GM12874 (cell line): ENCODE measurements around the gene SRP14.

Experiments used
- TF ChIP-seq, protein P1 (sequence below): IDR thresholded peaks from 2 replicates; pipeline ENCODE4 v1.5.1; 2011; ENCODE audit warnings: low read depth, mild to moderate bottlenecking, control low read depth, low read length, moderate library complexity; ENCODE audit not compliant: insufficient read depth

The SRP14 gene

DNA sequence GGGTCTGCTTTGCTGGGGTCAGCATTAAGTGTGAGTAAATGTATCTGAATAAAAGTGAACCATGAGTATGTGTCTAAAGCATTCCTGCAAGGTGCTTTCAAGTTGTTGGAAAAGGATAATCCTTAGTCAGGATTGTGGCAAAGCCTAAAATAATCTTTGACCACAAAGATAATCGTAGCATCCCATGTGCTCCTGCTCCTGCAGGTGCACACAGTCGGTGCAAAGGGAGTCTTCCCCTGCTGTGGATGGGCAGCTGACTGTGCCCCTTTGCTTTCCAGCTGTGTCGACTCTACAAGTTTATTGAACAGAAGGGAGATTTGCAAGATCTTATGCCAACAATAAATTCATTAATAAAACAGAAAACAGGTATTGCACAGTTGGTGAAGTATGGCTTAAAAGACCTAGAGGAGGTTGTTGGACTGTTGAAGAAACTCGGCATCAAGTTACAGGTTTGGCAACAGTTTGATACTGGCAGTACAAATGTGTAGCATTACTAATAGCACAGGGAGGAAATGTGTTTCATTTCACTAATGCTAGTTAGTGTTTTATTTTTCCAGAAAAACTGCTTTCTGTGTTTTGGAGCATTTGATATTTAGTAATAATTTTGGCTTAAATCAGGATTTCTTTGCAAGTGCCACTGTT is 22.6 kb downstream of the SRP14 start:
- TF ChIP-seq, protein P1, sequence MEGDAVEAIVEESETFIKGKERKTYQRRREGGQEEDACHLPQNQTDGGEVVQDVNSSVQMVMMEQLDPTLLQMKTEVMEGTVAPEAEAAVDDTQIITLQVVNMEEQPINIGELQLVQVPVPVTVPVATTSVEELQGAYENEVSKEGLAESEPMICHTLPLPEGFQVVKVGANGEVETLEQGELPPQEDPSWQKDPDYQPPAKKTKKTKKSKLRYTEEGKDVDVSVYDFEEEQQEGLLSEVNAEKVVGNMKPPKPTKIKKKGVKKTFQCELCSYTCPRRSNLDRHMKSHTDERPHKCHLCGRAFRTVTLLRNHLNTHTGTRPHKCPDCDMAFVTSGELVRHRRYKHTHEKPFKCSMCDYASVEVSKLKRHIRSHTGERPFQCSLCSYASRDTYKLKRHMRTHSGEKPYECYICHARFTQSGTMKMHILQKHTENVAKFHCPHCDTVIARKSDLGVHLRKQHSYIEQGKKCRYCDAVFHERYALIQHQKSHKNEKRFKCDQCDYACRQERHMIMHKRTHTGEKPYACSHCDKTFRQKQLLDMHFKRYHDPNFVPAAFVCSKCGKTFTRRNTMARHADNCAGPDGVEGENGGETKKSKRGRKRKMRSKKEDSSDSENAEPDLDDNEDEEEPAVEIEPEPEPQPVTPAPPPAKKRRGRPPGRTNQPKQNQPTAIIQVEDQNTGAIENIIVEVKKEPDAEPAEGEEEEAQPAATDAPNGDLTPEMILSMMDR, result no peak

DNA sequence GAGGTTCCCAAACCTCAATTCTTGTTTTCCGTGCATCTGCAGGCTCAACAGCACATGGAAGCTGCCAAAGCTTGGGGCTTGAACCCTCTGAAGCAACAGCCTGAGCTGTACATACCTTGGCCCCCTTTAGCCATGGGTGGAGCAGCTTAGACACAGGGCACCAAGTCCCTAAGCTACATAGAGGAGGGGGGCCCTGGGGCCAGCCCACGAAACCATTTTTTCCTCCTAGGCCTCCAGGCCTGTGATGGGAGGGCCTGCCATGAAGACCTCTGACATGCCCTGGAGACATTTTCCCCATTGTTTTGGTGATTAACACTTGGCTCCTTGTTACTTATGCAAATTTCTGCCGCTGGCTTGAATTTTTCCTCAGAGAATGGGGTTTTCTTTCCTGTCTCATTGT is 24.6 kb downstream of the SRP14 start:
- TF ChIP-seq, protein P1, result no peak

DNA sequence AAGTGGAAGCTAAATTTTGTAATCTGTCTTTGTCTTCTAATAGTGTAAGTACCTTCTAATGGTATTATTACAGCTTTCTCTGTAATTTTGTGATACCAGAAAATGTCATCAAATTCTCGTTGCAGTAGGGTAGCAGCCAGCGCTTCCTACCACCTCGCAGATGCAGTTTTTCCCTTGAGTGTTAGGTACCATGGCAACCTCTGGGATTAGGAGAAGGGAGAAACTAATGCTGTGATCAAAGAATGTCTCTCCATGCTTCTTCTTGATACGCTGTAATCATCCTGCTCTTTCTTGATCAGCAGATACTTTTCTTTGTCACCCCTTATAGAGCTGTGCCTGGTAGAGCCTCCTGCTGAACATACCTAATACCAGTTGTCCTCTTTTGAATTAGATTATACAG is 27.7 kb downstream of the SRP14 start:
- TF ChIP-seq, protein P1, result no peak

DNA sequence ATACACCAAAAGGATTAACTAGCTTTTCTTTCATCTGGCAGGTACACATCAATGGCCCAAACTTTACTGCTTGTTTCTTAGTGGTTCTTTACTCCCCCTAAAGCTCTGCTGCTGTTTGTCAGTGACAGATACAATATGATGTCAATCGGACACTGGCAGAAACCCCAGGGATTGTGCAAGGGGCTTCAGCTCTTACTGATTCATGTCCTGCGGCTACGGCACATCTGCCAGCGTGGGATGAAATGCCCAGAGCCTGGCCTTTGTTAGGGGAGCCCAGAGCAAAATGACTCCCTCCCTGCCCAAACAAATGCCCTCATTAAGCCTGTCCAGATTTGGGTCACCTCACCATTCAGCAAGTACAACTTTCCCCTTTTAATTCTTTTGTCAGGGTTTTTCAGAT is 28.3 kb downstream of the SRP14 start:
- TF ChIP-seq, protein P1, result no peak

DNA sequence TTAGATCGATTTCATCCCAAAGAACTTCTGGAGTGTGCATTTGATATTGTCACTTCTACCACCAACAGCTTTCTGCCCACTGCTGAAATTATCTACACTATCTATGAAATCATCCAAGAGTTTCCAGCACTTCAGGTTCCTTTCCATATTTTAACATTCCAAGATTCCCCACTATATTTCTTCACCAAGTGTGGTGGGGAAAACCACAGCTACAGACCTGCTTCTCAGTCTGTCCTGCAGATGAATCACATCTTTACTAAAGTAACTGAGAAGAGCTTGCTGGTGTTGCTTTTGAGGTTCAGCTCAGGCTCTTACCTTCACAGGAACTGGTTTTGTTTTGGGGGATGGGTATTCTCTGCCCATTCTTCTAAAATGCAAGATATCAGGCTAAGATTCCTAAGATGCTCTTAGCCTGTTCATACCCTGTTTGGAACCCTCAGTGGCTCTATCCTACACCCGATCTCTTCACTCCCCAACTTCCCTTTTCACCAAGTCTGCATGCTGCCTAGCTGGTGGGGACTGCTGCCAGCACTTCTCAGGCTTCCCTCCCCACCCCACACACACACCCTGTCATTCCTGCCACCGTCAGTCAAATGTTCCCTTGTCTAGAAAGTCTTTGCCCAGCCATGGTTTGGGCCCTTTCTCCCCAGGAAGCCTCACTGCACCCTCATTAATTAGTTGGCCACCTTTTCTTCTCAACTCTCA is 30.8 kb downstream of the SRP14 start:
- TF ChIP-seq, protein P1, result no peak

DNA sequence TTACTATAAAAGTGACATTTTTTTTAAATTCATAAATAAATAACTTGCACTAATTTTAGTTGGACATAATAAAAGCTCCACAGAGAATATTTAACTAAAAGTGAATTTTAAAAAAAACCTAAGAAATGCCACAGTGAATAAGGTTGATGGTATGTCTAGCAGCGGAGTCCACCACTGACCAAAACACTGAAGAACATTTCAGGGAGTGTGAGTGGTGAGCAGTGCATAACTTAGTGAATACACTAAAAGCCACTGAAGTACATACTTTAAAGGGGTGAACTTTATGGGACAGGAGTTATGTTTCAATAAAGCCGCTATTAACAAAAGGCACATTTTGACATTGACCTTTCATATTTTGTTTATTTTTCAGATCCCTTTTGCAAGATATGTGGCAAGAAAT is 32.3 kb downstream of the SRP14 start:
- TF ChIP-seq, protein P1, result no peak

DNA sequence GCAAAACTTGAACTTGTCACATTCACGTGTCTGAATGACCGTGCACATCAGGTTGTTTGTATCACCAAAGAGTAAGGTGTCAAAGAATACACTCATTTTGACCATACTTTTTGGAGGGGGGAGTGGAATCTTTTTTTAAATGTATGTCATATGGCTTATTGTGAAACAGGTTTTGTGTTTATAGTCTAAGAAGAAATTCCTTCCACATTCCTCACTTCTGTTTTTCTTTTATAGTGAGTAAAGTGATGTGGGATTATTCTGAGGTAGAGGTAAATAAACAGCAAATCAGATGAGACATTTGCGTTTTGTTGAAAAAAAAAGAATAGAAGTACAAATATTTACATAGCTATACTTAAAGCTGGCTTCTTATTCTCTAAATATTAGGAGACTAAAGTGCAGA is 33.0 kb downstream of the SRP14 start:
- TF ChIP-seq, protein P1, result no peak
